Stimulated activated CD8-positive, alpha-beta memory T cell treated with anti-CD3 and anti-CD28 coated beads, Interleukin-7, amount 100 ng/mL, for 24 hours (primary cell): ENCODE data around the gene NYAP1.
A peak's percentile ranks its signal among the peaks of the same experiment; 100 is the strongest.

Experiments
- DNase-seq: peaks from one replicate; pipeline ENCODE4 v3.0.0-alpha.2; 2020; ENCODE audit warnings: low read depth

Gene NYAP1

DNA sequence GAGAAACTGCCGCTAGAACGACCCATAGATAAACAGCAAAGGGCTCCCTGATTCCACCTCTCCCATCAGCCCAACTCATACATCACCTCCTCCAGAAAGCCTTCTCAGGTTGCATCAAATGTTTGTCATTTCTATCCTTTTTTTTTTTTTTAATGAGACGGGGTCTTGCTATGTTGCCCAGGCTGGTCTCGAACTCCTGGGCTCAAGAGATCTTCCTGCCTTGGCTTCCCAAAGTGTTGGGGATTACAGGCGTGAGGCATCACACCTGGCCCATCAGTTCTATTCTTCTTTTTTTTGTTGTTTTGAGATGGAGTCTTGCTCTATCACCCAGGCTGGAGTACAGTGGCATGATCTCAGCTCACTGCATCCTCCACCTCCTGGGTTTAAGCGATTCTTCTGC is 26.7 kb upstream of the NYAP1 start:
- DNase-seq, result no peak

DNA sequence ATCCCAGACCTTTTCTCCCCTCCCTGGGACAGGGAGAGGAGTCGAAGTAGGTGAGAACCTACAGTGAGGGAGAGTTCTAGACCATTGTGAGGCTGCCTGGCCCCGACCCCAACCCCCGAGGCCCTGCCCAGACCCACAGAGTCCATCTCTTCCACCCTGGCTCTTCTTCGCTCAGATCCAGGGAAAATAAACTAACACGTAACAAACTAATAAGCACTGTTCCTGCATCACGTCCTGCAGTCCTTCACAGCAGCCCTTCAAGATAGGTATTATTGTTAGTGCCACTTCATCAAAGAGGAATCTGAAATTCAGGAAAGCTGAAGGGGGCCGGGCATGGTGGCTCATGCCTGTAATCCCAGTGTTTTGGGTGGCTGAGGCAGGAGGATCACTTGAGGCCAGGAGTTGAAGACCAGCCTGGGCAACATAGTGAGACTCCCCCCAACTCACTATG is 19.5 kb upstream of the NYAP1 start, which contains the start of gene SPACDR:
Gene SPACDR (minus strand): TSS at position 51 of the 451 bp plus-strand sequence. CDS start 235 bp downstream, outside the sequence.
- no peak for DNase-seq

DNA sequence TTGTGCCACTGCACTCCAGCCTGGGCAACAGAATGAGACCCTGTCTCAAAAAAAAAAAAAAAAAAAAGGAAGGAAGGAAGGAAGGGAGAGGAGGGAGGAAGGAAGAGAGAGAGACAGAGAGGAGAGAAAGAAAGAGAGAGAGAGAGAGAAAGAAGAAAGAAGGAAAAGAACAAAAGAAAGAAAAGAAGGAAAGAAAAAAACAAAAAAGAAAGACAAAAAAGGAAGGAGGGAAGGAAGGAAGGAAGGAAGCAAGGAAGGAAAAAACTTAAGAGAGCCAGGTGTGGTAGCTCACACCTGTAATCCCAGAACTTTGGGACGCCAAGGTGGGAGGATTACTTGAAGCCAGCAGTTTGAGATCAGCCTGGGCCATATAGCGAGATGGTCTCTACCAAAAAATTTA is 18.9 kb upstream of the NYAP1 start:
- DNase-seq, result no peak

DNA sequence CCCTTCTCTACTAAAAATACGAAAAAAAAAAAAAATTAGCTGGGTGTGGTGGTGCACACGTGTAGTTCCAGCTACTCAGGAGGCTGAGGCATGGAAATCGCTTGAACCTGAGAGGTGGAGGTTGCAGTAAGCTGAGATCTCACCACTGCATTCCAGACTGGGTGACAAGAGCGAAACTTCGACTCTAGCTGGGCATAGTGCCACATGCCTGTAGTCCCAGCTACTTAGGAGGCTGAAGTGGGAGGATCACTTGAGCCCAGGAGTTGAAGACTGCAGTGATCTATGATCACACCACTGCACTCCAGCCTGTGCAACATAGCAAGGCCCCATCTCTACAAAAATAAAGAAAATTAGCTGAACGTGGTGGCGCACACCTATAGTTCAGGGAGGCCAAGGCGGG is 18.4 kb upstream of the NYAP1 start:
- no peak for DNase-seq

DNA sequence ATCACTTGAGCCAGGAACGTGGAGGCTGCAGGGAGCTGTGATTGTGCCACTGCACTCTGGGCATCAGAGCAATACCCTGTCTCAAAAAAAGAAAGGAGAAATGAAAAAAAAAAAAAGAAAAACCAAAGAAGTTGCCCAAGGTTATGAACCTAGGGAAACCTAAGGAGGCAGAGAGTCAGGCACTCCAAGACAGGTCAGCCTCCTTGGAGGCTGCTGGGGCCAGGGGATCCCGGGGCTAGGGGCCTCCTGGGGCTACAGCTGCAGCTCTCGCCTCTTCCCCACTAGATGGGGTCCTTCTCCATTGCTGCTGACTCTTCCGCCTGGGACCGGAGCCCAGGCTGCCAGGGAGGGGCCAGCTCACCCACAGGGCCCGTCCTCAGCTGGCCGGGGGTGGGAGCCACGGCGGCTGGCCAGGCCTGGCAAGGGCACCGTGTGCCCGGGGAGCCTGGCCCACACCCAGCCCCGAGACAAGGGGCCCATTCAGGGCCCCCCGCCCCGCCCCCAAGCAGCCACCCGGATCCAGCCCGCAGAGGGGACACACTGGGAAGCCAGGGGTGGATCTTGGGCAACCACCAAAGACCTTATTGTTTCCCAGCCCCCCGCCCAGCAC is 17.9 kb upstream of the NYAP1 start:
- DNase-seq, result no peak

DNA sequence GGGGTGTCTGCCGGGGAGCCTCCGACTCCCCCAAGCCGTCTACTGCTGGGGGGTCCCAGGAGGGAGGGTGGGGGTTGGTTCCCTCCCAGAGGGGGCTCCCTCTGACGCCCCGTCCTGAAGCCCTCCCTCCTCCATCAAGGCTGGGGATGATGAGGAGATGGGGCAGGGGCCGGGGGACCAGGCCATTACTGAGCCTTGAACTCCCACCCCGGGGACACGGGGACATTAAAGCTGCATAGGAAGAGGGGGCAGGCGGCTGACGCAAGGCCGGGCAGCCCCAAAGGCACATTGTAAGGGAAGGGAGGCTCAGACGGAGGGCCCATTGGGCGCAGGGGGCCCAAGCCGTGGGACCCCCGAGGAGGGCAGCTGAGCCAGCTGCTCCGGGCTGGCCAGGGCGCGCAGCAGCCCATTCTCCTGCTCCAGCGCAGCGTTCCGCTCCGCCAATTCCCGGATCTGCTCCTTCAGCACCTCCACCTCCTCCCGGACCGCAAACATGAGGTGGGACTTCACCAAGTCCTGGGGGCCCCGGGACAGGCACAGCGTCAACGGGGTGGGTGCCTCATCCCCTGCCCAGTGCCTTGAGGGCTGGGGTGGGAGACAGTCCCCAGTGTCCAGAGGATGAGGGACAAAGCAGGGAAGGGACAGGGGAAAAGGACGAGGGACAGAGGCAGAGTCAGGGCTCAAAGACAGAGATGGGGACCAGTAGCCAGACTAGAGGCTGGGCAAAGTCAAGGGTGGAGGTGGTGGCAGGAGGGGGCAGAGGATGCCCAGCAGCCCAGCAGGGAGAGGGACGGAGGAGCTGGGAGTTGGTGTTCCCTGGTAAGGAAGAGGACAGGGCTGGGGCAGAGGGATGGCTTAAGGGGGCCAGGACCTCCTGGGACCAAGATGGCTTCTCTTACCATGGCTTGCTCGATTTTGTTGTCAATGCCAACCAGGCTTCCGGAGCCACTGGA is 16.8 kb upstream of the NYAP1 start:
- no peak for DNase-seq

DNA sequence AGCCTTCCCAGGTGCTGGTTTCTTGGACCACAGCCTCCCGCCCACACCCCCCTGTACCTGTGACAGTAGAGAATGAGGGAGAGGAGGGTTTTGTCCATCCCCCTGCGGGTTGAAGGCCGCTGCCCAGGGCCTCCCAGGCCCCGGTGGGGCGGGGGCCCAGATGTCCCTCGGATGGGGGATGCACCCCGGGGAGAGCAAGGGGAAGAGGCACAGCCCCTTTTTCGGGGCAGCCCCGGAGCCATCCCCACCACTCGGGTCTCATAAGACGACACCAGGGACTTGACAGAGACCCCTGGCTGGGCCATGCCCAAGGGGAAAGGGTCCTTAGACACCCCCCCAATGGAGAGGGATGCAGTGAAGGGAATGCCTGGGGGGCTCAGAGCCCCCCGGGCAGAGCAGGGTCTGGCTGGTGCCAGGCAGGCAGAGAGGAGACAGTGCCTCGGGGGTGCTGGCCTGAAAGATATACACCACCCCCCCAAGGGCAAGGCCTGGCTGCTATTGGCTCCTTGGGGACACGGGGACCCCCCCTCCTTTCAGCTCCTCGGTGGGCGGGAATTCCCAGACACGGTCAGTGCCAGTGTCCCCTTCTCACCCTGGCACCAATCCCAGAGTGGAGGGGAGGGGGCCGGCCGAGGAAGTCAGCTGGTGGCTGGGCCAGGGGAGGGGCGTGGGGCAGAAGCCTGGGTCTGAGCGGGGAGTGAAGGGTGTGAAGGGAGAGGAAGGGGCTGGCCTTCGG is 15.9 kb upstream of the NYAP1 start:
- no peak for DNase-seq

DNA sequence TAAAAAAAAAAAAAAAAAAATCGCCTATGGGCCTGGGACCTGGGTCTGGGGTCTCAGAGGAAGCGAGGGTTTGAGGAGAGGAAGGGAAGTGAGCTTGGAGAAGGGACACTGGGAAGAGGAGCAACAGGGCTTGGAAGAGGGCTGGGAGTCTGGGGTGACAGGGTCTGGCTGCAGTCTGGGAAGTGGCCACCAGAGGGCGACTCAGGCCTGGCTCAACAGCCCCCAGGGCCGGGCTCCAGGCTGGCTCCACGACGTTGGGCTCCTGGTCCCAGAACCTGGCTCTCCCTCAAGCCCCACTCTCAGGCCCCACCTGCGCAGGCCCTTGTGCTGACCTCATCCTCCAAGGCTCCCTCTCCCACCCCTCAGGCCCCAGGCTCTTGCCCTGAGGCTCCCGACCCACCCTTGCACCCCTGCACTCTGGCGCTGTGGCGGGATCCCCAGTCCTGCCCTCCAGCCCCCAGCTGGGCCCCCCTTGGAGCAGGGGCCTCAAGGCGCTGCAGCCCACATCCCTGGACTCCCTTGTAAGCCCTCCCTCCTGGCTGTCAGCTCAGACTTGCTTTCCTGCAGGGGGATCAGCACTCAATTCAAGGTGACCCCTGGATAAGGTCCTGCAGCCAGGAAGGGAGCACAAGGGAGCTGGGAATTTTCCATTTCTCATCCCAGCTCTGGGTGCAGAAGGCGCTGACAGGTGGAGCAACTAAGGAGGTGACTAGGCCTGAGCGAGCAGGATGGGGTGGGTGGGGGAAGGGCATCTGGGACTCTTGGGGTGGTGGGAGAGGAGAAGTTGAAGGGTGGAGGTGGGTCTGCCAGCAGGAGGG is 14.3 kb upstream of the NYAP1 start:
- DNase-seq, result peak; percentile 76

DNA sequence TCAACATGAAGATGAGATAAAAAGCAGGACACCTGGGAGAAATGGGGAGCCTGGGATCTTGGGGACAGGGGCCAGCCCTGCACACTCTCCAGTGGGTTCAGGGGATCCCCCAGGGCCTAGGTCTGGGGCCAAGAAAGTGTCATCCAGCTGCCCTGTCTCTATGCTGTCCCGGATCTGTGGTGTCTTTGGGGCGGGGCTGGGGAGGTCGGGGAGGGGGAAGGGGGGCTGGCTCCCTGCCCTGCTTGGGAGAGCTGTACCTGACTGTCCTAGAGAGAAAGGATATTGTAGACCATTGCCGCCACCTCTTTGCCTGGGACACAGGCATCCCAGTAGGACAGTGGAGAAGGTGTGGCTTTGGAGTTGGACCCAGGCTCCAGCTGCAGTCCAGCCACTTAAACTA is 12.7 kb upstream of the NYAP1 start:
- DNase-seq, result no peak

DNA sequence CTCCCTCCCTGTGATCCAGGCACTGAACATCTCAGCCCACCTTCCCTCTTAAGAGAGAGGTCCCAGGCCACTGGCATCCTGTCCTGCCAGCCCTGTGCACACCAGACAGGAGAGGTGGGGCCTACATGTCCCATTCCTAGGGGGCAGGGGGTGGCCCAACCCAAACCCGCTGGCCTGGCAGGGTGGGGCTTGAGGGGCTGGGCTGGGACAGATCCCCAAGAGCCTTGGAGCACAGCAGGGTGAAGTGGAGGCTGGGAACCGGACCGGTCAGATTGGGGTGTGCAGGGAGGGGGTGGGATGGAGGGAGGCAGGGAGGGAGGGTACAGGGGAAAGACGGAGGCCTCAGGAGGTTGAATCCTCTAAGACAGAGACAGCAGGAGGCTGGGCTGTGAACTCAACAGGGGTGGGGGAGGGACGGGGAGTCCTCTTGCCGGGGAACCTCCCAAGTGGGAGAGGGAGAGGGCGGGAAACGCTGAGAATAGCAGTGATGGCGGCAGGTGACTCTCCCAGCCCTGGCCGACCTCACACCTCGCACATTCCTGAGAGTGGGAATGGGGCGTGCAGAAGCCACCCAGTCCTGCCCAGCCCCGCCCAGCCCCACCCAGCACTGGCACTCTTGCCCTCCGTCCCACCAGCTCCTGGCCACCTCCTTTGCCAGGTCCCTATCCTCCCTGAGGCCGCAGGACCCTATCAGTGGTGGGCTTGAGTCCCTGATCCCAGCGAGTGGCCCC is 11.4 kb upstream of the NYAP1 start:
- no peak for DNase-seq

DNA sequence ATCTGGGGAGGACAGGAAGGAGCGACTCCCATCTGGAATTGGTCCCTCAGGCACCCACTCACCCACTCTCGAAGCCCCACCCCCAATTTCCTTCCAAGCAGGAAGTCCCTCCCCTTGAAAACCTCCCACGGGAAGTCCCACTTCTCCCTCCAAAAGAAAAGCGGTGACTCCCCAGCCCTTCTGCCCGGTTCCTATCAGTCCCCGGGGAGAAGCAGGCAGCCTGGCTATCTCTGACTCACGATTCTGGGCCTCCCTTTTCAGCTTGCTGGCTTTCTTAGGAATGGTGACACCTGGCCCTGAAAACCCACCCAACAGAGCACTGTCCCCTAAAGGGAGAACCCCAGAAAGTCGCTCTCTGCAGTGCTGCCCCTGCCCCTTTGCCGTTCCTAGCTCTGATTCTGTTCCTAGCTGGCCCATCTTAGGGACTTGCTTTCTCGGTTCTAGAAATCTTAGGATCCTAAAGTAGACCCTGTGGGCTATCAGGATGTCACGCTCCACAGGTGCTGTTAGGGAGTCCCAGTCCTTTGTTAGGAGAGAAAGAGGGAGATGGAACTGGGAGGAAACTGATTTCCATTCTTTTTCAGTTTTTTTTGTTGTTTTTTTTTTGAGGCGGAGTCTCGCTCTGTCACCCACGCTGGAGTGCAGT is 10.8 kb upstream of the NYAP1 start:
- DNase-seq, result no peak

DNA sequence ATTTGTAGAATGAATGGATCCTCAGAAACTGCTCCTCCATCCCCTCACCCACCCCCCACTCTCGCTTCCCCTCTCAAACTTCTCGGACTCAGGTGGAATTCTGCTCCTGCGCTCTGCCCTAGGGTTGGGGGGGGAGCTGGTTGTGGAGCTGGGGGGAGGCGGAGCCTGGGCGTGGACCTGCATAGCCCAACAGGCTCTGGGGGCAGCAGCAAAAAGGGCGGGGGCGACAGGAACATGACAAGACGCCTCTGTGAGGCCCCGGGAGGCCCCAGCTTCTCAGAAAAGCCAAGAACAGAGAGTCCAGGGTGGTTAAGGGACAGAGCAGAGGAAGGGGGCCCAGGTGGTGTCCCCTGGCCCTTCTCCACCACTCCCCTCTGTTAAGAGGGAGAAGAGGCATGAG is 8.2 kb upstream of the NYAP1 start:
- DNase-seq, result no peak

DNA sequence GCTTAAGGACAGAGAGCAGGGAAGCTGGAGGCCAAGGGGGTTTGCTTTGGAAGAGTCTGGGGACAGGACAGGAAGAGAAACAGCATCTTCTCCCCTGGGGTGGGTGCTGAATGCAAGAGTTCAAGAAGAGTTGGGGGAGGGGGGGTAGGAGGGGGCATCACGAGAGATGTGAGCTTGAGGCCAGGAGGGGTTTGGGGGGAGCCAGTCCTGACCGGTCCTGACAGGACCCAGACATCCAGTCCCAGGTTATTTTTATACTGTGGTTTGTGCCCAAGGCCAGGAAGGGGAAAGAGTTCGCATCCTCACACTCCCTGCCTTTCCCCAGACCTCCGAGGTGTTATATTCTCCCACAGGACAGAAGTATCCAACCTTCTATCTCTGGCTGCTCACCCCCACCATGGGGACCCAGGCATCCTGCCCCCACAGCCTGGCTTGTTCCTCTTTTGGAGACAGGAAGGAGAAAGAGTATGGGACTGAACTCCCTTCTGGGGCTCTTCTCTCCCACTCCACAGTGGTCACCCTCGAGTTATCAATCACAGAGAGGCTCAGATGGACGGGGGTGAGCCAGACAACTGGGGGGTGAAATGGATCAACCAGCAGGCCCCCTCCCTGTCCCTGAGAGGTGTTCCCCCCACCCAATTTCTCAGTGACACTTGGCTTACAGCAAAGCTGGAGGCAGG is 7.5 kb upstream of the NYAP1 start:
- DNase-seq, result no peak

DNA sequence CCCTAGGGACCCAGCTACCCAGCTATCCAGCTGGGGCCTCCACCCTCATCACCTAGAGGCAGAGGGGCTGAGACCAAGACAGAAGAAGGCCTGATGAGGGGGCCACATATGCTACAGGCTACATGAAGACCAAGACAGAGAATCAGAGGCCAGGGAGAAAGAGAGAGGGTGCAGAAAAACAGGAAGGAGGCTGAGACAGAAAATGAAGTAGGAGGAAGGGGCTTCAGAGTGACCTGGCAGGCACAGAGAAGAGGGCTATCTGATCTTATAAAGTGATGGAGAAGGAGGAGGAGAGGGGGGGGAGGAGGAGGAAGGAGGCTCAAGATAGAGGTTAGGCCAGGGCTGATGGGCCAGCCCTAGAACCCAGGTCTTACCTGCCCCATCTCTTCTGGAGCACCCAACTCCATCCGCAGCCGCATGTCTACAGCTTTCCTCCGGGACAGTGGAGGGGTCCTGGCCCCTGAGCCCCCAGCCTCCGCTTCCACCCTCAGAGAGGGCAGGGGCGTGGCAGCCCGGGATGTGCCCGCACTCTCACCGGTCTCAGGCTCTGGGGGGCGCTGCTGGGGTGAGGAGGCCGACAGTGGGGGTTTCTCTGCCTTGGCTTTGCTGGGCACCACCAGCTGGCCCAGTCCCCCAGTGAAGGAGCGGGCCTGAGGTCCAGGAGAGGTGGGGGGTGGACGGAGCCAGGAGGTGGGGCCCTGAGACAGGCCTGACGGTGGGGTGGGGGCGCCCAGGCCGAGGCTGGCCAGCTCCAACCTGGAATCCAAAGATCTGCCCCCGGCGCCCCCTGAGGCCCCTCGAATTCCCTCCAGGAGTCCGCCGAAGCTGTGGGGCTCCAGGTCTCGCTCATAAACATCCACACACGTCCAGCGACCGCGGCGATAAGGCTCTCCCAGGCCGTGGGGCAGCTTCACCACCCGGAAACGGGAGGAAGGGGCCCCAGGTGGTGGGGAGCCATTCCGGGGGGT is 6.5 kb upstream of the NYAP1 start:
- no peak for DNase-seq

DNA sequence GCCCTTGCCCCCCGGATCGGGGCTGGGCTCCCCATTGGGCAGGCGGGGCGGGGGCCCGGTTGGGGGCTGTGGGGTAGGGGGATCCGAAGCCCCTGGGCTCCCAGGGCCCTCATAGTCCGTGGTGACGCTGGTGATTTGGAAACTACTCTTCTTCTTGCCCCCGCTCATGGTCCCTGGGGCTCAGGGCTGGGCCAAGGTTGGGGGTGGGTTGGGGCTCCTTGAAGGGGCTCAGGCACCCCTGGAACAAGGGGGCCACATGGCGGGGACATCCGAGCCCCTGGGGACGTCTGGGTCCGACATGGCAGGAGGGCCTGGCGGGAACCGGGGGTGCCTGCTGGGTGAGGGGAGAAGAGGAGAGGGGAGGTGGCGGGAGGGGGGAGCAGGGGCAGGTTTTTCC is 5.9 kb upstream of the NYAP1 start:
- no peak for DNase-seq

DNA sequence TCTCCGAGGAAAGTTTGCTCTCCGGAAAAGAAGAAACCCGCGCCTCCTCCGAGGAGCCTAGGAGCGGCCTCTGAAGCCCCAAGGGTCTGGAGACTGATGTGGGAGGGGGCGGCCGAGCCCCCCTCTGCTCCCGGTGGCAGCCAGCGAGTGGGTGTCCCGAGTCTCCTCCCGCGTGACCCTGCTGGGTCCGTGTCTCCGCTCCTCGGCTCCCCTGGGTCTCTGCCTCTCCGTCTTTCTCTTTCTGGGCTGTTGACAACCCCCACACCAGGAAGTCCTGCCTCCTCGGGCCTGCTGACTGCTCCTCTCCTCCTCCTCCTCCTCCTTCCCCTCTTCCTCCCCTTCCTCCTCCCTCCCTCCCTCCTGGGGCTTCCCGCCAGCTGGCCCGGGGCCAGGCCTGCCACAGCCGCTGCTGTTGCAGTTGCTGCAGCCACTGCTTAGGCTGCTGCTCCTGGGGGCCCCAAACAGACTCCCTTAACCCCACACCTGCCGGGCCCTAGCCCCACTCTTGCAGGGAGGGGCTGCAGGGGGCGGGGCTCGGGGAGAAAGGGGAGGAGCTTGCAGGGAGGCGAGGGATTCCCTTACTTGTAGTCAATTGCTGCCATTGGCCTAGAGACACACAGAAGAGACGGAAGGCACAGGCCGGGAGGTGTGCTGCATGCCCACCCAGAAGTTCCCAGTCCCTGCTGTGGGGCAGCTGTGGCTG is 4.6 kb upstream of the NYAP1 start, which contains the start of gene TSC22D4:
Gene TSC22D4 (minus strand): TSS at position 257 of the 703 bp plus-strand sequence. CDS start 1,176 bp downstream, outside the sequence.
- DNase-seq, result peak; percentile 80

DNA sequence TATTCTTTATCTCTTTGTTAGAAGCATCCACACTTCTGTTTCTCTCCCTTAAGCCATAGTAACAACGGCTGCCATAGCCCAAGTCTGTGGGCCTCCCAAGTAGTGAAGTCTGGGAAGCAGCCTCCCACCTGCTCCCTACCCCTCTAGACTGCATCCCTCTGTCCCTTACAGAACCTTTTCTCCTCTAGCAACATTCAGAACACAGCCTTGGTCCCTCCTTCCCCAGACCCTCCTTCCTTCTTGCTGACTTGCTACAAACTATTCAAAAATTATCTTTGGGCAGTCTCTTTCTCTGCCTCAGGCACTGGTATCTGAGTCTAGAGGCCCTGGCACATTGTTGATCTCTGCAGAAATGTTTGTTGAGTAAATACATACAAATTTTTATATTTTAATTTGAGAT is 2.3 kb upstream of the NYAP1 start:
- no peak for DNase-seq

DNA sequence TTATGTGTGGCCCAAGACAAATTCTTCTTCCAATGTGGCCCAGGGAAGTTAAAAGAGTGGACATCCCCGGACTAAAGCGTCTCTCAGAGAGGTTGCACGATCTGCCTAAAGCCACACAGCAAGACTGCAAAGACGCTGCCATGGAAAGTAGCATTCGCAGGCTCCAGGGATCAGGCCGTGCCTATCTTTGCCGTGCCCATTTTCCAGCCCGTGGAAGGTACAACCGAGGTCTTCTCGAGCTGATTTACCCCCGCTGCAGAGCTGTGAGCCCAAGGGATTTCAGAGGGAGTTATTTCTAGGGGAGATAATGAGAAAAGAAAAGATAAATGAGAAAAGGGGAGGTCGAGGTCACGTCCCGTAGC is 1.0 kb upstream of the NYAP1 start:
- DNase-seq, result no peak
